SK-N-SH (cell line): ENCODE data around the gene TMEM107.
A peak's percentile ranks its signal among the peaks of the same experiment; 100 is the strongest.

Experiments
- CHD2 ChIP-seq: fragments of 150-350 bp; IDR thresholded peaks from 2 replicates; pipeline ENCODE4 v1.6.1; 2018; ENCODE audit warnings: low read length; ENCODE audit not compliant: partially characterized antibody
- CTCF ChIP-seq: fragments of 200-600 bp; sonication (generic); IDR thresholded peaks from 2 replicates; pipeline ENCODE4 v1.6.1; 2017; ENCODE audit warnings: antibody characterized with exemption, mild to moderate bottlenecking, moderate library complexity
- EZH2phosphoT487 ChIP-seq: fragments of 200-600 bp; sonication (generic); IDR thresholded peaks from 2 replicates; pipeline ENCODE4 v1.6.1; 2017; ENCODE audit warnings: low read depth, mixed run types, mild to moderate bottlenecking, antibody characterized with exemption, moderate library complexity, borderline replicate concordance
- GABPA ChIP-seq: IDR thresholded peaks from 2 replicates; pipeline ENCODE4 v1.4.0; 2012; ENCODE audit warnings: low read depth, mild to moderate bottlenecking
- MAX ChIP-seq: IDR thresholded peaks from 2 replicates; pipeline ENCODE4 v1.4.0; 2012; ENCODE audit warnings: low read depth
- NRF1 ChIP-seq: IDR thresholded peaks from 2 replicates; pipeline ENCODE4 v1.6.1; 2012; ENCODE audit warnings: low read depth, mild to moderate bottlenecking, low read length
- POLR2AphosphoS5 ChIP-seq: IDR thresholded peaks from 2 replicates; pipeline ENCODE4 v1.6.1; 2012; ENCODE audit warnings: low read depth, low read length
- RAD21 ChIP-seq: IDR thresholded peaks from 2 replicates; pipeline ENCODE4 v1.6.1; 2012; ENCODE audit warnings: mild to moderate bottlenecking, low read length
- RCOR1 ChIP-seq: fragments of 150-350 bp; IDR thresholded peaks from 2 replicates; pipeline ENCODE4 v1.6.1; 2017; ENCODE audit warnings: antibody characterized with exemption, low read length
- REST ChIP-seq: IDR thresholded peaks from 2 replicates; pipeline ENCODE4 v1.6.1; 2012; ENCODE audit warnings: mild to moderate bottlenecking, low read depth, low read length, moderate library complexity
- SMC3 ChIP-seq: IDR thresholded peaks from 2 replicates; pipeline ENCODE4 v1.6.1; 2012; ENCODE audit warnings: low read depth, low read length, improper control_type of control experiment
- TAF1 ChIP-seq: IDR thresholded peaks from 2 replicates; pipeline ENCODE4 v1.6.1; 2012; ENCODE audit warnings: low read depth, mild to moderate bottlenecking, low read length, moderate library complexity, borderline replicate concordance
- TF ChIP-seq, protein P1 (sequence below): IDR thresholded peaks from 2 replicates; pipeline ENCODE4 v1.4.0; 2012; ENCODE audit warnings: low read depth, borderline replicate concordance

- no peak for TF ChIP-seq CHD2
- no peak for TF ChIP-seq CTCF
- no peak for TF ChIP-seq TAF1
- TF ChIP-seq SMC3, result no peak
- TF ChIP-seq NRF1, result no peak
- TF ChIP-seq MAX, result peak; percentile 66
- TF ChIP-seq POLR2AphosphoS5, result no peak
- no peak for TF ChIP-seq GABPA
- TF ChIP-seq, protein P1, sequence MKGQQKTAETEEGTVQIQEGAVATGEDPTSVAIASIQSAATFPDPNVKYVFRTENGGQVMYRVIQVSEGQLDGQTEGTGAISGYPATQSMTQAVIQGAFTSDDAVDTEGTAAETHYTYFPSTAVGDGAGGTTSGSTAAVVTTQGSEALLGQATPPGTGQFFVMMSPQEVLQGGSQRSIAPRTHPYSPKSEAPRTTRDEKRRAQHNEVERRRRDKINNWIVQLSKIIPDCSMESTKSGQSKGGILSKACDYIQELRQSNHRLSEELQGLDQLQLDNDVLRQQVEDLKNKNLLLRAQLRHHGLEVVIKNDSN, result no peak
- TF ChIP-seq RAD21, result no peak
- TF ChIP-seq RCOR1, result no peak; the same call in 1 of the 2 replicates
- no peak for TF ChIP-seq EZH2phosphoT487
- TF ChIP-seq REST, result no peak
These were observed 9.6 kb upstream of the TMEM107 start for GRCh38 chr17:8185582-8186445.
